Retinal pigment epithelial cell (primary cell): Measurements from ENCODE around the gene TMEM269.

ENCODE experiments used
- DNase-seq: peaks from one replicate; pipeline ENCODE4 v3.0.0-alpha.2; 2010; ENCODE audit warnings: low read depth
- H3K4me3 ChIP-seq: 2 replicates; pipeline ENCODE4 v1.5.1; 2011; ENCODE audit warnings: mild to moderate bottlenecking, low read length, control low read depth, moderate library complexity
- TF ChIP-seq, protein P1 (sequence below): conservative IDR thresholded peaks from 2 replicates; pipeline ENCODE4 v1.5.1; 2011; ENCODE audit warnings: low read depth, low read length, control low read depth, inconsistent platforms

Gene TMEM269

DNA sequence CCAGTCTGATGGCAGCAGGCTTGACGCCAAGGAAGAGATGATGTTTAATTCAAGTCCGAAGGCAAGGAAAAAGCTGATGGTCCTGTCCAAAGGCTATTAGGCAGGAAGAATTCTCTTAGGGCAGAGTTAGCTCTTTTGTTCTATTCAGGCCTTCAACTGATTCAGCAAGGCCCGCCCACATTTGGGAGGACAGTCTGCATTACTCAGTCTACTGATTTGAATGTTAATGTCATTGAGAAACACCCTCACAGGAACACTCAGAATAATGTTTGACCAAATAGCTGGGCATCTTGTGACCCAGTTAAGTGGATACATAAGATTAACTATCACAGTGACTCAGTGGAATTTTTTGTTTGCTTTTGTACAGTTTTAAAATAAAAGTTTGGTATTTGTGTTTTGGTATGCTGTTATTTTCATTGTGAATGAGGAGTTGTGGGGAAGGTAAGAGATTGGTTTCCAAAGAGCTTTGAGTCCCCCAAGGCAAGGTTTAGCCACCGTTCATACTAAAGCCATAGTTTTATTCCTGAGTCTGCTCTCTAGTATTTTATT lies 59.9 kb downstream of the TMEM269 start:
- TF ChIP-seq, protein P1, sequence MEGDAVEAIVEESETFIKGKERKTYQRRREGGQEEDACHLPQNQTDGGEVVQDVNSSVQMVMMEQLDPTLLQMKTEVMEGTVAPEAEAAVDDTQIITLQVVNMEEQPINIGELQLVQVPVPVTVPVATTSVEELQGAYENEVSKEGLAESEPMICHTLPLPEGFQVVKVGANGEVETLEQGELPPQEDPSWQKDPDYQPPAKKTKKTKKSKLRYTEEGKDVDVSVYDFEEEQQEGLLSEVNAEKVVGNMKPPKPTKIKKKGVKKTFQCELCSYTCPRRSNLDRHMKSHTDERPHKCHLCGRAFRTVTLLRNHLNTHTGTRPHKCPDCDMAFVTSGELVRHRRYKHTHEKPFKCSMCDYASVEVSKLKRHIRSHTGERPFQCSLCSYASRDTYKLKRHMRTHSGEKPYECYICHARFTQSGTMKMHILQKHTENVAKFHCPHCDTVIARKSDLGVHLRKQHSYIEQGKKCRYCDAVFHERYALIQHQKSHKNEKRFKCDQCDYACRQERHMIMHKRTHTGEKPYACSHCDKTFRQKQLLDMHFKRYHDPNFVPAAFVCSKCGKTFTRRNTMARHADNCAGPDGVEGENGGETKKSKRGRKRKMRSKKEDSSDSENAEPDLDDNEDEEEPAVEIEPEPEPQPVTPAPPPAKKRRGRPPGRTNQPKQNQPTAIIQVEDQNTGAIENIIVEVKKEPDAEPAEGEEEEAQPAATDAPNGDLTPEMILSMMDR = no peak
- no peak for DNase-seq
- no peak overlapping the region for H3K4me3 ChIP-seq

DNA sequence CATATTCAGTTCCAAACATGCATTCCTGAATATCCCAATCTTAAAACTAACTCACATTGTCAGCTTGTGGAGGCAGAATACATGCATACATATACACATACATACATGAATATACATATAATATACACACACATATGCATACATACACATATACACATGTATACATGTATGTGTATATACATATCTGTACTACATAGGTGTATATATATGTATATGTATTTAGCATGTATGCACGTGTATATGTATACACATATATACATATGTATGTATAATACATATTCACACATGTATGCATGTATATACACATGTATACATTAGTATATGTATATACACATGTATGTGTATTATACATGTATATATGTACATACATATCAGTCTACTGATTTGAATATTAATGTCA lies 60.4 kb downstream of the TMEM269 start:
- H3K4me3 ChIP-seq = no peak overlapping the region
- no peak for DNase-seq
- TF ChIP-seq, protein P1 = no peak

DNA sequence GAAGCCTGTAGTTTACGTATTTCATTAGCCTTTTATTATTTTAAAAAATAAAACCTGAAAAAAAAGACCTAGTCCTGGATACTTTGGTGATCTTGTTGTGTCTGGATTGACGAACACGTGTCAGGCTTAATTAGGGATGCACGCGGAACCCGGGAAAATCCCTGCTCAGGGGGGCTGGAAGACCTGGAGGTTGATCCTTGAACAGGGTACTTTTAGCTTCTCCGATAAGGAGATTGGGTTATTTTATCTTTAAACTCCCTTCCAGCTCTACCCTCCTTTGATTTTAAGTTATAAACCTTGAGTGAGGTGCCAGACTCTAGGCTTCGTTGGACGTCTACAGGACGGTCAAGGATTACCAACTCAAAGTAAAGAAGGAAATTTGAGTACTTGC lies 61.1 kb downstream of the TMEM269 start:
- no peak for DNase-seq
- H3K4me3 ChIP-seq = peak overlapping the region; percentile 88

DNA sequence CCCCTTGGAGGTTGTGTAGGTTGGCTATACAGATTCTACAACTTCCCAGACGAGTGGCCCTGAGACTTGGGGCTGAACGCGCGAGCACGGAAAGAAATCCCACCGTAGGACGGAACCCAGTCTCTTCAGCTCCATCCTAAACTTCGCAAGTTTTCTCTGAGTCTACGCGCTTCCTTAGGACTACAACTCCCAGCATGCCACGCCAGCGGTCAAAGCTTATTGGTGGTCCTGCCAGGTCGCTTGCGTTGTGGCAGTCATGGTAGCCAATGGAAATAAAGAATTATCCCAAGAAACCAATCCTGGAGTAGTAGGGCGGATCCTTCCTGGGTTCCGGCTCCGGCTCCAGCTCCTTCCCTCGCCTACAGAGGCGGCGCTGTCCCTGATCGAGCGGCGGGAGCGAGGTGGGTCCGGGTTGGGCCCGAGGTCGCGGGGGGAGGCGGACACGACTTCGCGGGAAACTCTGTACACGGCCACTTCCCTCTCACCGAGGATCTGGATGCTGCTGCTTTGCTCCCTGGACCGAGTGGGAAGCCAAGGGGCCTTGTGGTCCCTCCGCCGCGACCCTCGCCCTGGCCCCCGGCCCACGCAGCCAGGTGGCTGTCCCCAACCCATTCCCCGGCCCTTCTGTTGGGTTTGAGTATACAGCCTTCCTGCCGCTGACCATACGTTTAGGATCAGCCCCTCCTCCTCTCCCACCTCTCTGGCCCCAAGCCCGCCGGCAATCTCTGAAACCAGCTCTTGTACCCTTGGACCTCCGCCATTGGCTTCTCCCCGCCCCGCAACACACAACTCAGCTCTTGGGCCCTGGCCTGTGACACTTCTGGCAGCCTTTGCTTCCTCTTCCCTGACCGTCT lies 61.7 kb downstream of the TMEM269 start, which contains the start of gene ZNF691:
ZNF691 (plus strand) TSS at position 357 of the 854 bp plus-strand sequence. CDS start 3,046 bp downstream, outside the sequence.
- peak within 1 kb of the TSS; percentile 88 for H3K4me3 ChIP-seq
- TF ChIP-seq, protein P1 = peak; percentile 51
- DNase-seq = peak; percentile 87

More for the DNA sequence above, 61.1 kb downstream of the TMEM269 start:
- TF ChIP-seq, protein P1 = no peak

DNA sequence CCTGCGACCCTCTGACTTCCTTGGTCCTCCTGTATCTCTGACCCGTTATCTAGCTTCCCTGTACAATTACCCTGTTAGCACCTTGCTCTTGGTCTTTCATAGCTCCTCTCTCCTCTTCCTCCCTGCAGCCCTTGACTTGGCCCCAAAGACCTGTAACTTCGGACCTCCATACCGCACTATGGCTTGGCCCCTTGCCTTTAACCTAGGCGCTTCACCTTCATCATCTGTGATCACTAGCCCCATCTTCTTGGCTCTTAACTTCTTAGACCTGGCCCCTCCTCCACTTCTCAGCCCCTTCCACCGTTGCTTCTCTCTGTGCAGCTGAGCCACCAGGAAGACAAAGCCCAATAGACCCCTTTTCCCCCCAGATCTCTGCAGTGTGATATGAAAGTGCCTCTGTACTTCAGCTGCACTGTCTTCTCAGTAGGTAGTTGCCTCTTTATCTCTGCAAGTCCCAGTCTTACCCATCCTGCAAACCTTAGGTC lies 62.4 kb downstream of the TMEM269 start:
- TF ChIP-seq, protein P1 = no peak
- no peak for DNase-seq
- H3K4me3 ChIP-seq = peak overlapping the region; percentile 88

DNA sequence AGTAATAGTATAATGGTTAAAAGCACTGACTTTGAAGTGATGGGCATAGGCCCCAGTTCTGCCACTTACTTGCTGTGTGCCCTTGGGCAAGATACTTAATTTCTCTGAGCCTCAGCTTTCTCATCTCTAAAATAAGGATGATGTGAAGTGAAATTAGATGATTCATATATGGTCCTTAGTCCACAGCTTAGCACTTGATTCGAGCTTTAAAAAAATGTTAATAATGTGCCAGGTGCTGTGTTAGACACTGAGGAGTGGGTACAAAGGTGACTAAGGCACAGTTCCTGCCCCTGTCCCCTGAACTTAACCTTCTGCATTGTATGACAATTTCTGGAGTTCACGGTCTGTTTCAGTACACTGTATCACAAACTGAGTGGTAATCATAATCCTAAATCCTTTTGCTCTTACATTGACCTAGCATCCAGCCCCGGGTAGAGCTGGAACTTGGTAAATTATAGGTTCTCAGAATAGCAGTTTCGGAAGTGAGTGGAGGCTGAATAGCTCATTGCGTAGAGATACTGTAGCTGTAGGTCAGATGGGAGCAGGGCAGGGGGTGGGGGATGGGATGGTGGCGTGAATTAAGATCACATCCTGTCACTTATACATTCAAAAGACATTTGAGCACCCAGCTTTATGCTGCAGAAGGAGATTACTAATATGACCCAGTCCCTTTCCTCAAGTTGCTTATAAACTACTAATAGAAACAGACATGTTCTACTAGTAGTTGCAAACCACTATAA lies 63.1 kb downstream of the TMEM269 start:
- DNase-seq = no peak
- peak overlapping the region; percentile 88 for H3K4me3 ChIP-seq
- TF ChIP-seq, protein P1 = no peak
